Right atrium auricular region (tissue), 2 donors: ENCODE results near the gene EOMES. TPM values are rescaled to one million over a fixed set of nuclear protein-coding genes. Genes with fewer than 3 reads are reported as not detected.

Experiments used
- DNase-seq: peaks from one replicate; pipeline ENCODE4 v3.0.0-alpha.2; 2019; ENCODE audit warnings: low spot score
- H3K27ac ChIP-seq, 2 donors: fragments of 200-600 bp; sonication (generic); 1 replicate in 1 of 2; 2 replicates in 1 of 2; pipeline ENCODE4 v1.5.1; 2016 to 2019
- H3K27me3 ChIP-seq, 2 donors: fragments of 200-600 bp; sonication (generic); one replicate each; pipeline versions ENCODE4 v1.5.1 to v1.6.0; 2017 to 2019
- H3K36me3 ChIP-seq: fragments of 200-600 bp; sonication (generic); one replicate; pipeline ENCODE4 v1.5.1; 2016
- H3K4me1 ChIP-seq, 2 donors: fragments of 200-600 bp; sonication (generic); one replicate each; pipeline versions ENCODE4 v1.5.1 to v1.6.0; 2017 to 2019
- H3K4me3 ChIP-seq, 2 donors: fragments of 200-600 bp; sonication (generic); 1 replicate in 1 of 2; 2 replicates in 1 of 2; pipeline ENCODE4 v1.5.1; 2017 to 2019; ENCODE audit warnings: mild to moderate bottlenecking in 1 of 2, moderate library complexity in 1 of 2
- H3K9me3 ChIP-seq, 2 donors: fragments of 200-600 bp; sonication (generic); one replicate each; pipeline ENCODE4 v1.5.1; 2019
- CTCF ChIP-seq, 2 donors: fragments of 200-600 bp; sonication (generic); IDR thresholded peaks; one replicate each; pipeline ENCODE4 v1.5.1; 2019; ENCODE audit warnings: antibody characterized with exemption in 2 of 2
- total RNA-seq, 2 donors: library from RNA; depleted of rRNA; stranded (reverse); fragments of >200 nt; gene quantifications; one replicate each; pipeline ENCODE4 v1.1.0, GENCODE V29; 2016

The EOMES gene
- total RNA-seq, 2 donors from 2014 or later: 0.16 TPM; not detected in 1

- Histone ChIP-seq H3K4me3 (peak overlapping the region in 1 of 2 donors; percentile 27), H3K9me3 (no peaks in the 10 kb centered on the region), H3K4me1 (peaks cover 0 to 29% of the 10 kb centered on the region in 2 donors), H3K27me3 (peaks cover 8 to 23% of the 10 kb centered on the region in 2 donors), H3K36me3 (no peaks in the 10 kb centered on the region), H3K27ac (no peak overlapping the region)
- no peak for DNase-seq
- no peak for TF ChIP-seq CTCF (IDR thresholded peaks at IDR 0.05)
Measured at GRCh38 chr3:27714692-27715453, 7.2 kb downstream of the EOMES start.

- no peaks in the 10 kb centered on the region for H3K36me3 ChIP-seq
- no peak overlapping the region for H3K27ac ChIP-seq
- peaks cover 0 to 29% of the 10 kb centered on the region in 2 donors for H3K4me1 ChIP-seq
- peak overlapping the region; percentile 35 to 56 for H3K4me3 ChIP-seq
- no peaks in the 10 kb centered on the region for H3K9me3 ChIP-seq
- TF ChIP-seq CTCF (IDR thresholded peaks at IDR 0.05): no peak
- no peak for DNase-seq
- peaks cover 8 to 18% of the 10 kb centered on the region in 2 donors for H3K27me3 ChIP-seq
Measured at GRCh38 chr3:27714146-27714526, 8.0 kb downstream of the EOMES start.

- Histone ChIP-seq H3K4me3 (peak overlapping the region; percentile 35 to 56), H3K27ac (no peak overlapping the region)
Measured at GRCh38 chr3:27713435-27714145, 8.5 kb downstream of the EOMES start.

GRCh38 chr3:27713078-27713423 is 9.1 kb downstream of the EOMES start:
- no peak overlapping the region for H3K27ac ChIP-seq
- peaks cover 0 to 29% of the 10 kb centered on the region in 2 donors for H3K4me1 ChIP-seq
- peak overlapping the region; percentile 35 to 56 for H3K4me3 ChIP-seq
- peaks cover 8 to 18% of the 10 kb centered on the region in 2 donors for H3K27me3 ChIP-seq
- no peak for TF ChIP-seq CTCF (IDR thresholded peaks at IDR 0.05)
- H3K9me3 ChIP-seq: no peaks in the 10 kb centered on the region
- no peaks in the 10 kb centered on the region for H3K36me3 ChIP-seq
- no peak for DNase-seq

More at GRCh38 chr3:27713435-27714145, 8.5 kb downstream of the EOMES start:
- no peak for TF ChIP-seq CTCF (IDR thresholded peaks at IDR 0.05)
- Histone ChIP-seq H3K4me1 (peaks cover 0 to 29% of the 10 kb centered on the region in 2 donors), H3K27me3 (peaks cover 8 to 18% of the 10 kb centered on the region in 2 donors), H3K9me3 (no peaks in the 10 kb centered on the region), H3K36me3 (no peaks in the 10 kb centered on the region)
- DNase-seq: no peak

- peaks cover 0 to 29% of the 10 kb centered on the region in 2 donors for H3K4me1 ChIP-seq
- DNase-seq: peak; percentile 84
- H3K27ac ChIP-seq: peak overlapping the region in 1 of 2 donors; percentile 1
- H3K4me3 ChIP-seq: peak overlapping the region; percentile 35 to 56
- H3K27me3 ChIP-seq: peaks cover 8 to 18% of the 10 kb centered on the region in 2 donors
- no peaks in the 10 kb centered on the region for H3K9me3 ChIP-seq
- peak; percentile 78 to 84 for TF ChIP-seq CTCF (IDR thresholded peaks at IDR 0.05)
- no peaks in the 10 kb centered on the region for H3K36me3 ChIP-seq
Measured at GRCh38 chr3:27712136-27713077, 9.7 kb downstream of the EOMES start.
